Smooth muscle cell (in vitro differentiated cells): ENCODE measurements around the gene PPM1B. TPM values are rescaled to one million over a fixed set of nuclear protein-coding genes. Genes with fewer than 3 reads are reported as not detected.

ENCODE experiments used
- DNase-seq: peaks from one replicate; lab custom pipeline; 2025; ENCODE audit not compliant: unreplicated experiment; lab: John Stamatoyannopoulos, UW
- H2AFZ ChIP-seq: fragments of 200-600 bp; sonication (generic); 2 replicates; pipeline ENCODE4 v1.6.0; 2016; ENCODE audit warnings: antibody characterized with exemption, low read depth, mild to moderate bottlenecking
- H3F3A ChIP-seq: fragments of 200-600 bp; sonication (generic); 2 replicates; pipeline ENCODE4 v1.6.0; 2017; ENCODE audit warnings: antibody characterized with exemption, low read depth
- H3K27ac ChIP-seq: fragments of 200-600 bp; sonication (generic); 2 replicates; pipeline ENCODE4 v1.5.1; 2016; ENCODE audit warnings: low read depth, mild to moderate bottlenecking
- H3K27me3 ChIP-seq: fragments of 200-600 bp; sonication (generic); 2 replicates; pipeline ENCODE4 v1.6.1; 2016; ENCODE audit warnings: low read depth, mild to moderate bottlenecking
- H3K36me3 ChIP-seq: fragments of 200-600 bp; sonication (generic); 2 replicates; pipeline ENCODE4 v1.5.1; 2016; ENCODE audit warnings: low read depth
- H3K4me1 ChIP-seq: fragments of 200-600 bp; sonication (generic); 2 replicates; pipeline ENCODE4 v1.5.1; 2016; ENCODE audit warnings: low read depth
- H3K4me2 ChIP-seq: fragments of 200-600 bp; sonication (generic); 2 replicates; pipeline ENCODE4 v1.6.0; 2016; ENCODE audit warnings: mild to moderate bottlenecking
- H3K4me3 ChIP-seq: fragments of 200-600 bp; sonication (generic); 2 replicates; pipeline ENCODE4 v1.5.1; 2016; ENCODE audit warnings: mild to moderate bottlenecking
- H3K79me2 ChIP-seq: fragments of 200-600 bp; sonication (generic); 2 replicates; pipeline ENCODE4 v1.6.0; 2016; ENCODE audit warnings: low read depth, mild to moderate bottlenecking
- H3K9ac ChIP-seq: fragments of 200-600 bp; sonication (generic); 2 replicates; pipeline ENCODE4 v1.6.0; 2016; ENCODE audit warnings: low read depth
- H3K9me3 ChIP-seq: fragments of 200-600 bp; sonication (generic); replicated peaks from 2 replicates; pipeline ENCODE4 v1.5.1; 2016; ENCODE audit warnings: low read depth
- H4K20me1 ChIP-seq: fragments of 200-600 bp; sonication (generic); 2 replicates; pipeline ENCODE4 v1.6.0; 2016; ENCODE audit warnings: low read depth
- WGBS: methylation state at CpG from one replicate; pipeline ENCODE4 v1.1.7; 2016; ENCODE audit warnings: low lambda C conversion rate; 5-methylcytosine and 5-hydroxymethylcytosine counted together
- polyA plus RNA-seq: library from polyadenylated mRNA; unstranded; fragments of >200 nt; fragmentation: Nextera tagmentation; extraction: Ambion mirVana; gene quantifications from 2 replicates; pipeline ENCODE4 v1.2.1, GENCODE V29; 2016
- total RNA-seq: library from RNA; depleted of rRNA; stranded (reverse); fragments of >200 nt; gene quantifications from 2 replicates; pipeline ENCODE4 v1.2.3, GENCODE V29; 2014
- TF ChIP-seq, protein P1 (sequence below): fragments of 200-600 bp; sonication (generic); IDR thresholded peaks from 2 replicates; pipeline ENCODE4 v1.5.1; 2017; ENCODE audit warnings: borderline replicate concordance, mild to moderate bottlenecking, antibody characterized with exemption; ENCODE audit not compliant: insufficient read depth, poor library complexity, severe bottlenecking

The PPM1B gene
- total and polyA plus RNA-seq, 2 experiments from 2014 or later = 20.8 to 27.0 TPM

DNA sequence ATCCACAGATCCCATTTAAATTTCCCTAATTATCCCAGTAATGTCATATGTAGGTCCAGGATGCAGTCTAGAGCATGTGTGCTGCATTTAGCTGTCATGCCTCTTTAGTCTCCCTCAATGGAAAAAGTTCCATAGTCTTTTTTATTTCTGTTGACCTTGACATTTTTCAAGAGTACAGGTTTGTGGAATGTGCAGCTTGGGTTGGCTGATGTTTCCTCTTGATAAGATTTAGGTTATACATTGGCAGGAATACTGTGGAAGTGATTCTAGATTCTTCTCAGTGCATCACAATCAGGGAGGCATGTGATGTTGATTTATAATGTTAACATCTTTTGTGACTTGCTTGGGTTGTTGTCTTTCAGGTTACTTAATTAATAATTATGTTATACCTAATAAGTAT lies 42.5 kb downstream of the PPM1B start:
- TF ChIP-seq, protein P1, sequence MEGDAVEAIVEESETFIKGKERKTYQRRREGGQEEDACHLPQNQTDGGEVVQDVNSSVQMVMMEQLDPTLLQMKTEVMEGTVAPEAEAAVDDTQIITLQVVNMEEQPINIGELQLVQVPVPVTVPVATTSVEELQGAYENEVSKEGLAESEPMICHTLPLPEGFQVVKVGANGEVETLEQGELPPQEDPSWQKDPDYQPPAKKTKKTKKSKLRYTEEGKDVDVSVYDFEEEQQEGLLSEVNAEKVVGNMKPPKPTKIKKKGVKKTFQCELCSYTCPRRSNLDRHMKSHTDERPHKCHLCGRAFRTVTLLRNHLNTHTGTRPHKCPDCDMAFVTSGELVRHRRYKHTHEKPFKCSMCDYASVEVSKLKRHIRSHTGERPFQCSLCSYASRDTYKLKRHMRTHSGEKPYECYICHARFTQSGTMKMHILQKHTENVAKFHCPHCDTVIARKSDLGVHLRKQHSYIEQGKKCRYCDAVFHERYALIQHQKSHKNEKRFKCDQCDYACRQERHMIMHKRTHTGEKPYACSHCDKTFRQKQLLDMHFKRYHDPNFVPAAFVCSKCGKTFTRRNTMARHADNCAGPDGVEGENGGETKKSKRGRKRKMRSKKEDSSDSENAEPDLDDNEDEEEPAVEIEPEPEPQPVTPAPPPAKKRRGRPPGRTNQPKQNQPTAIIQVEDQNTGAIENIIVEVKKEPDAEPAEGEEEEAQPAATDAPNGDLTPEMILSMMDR = no peak
- no peak overlapping the region for H3K9ac ChIP-seq
- H3K27me3 ChIP-seq = no peaks in the 10 kb centered on the region
- peaks cover 8% of the 10 kb centered on the region for H3K79me2 ChIP-seq
- no peaks in the 10 kb centered on the region for H3K4me1 ChIP-seq
- H2AFZ ChIP-seq = no peak overlapping the region
- no peak overlapping the region for H3K27ac ChIP-seq
- no peak overlapping the region for H3K4me2 ChIP-seq
- H3K4me3 ChIP-seq = no peak overlapping the region
- peaks cover 11% of the 10 kb centered on the region for H4K20me1 ChIP-seq
- no peak for DNase-seq
- no peaks in the 10 kb centered on the region for H3F3A ChIP-seq
- peaks cover 6% of the 10 kb centered on the region for H3K36me3 ChIP-seq
- H3K9me3 ChIP-seq = no peaks in the 10 kb centered on the region

DNA sequence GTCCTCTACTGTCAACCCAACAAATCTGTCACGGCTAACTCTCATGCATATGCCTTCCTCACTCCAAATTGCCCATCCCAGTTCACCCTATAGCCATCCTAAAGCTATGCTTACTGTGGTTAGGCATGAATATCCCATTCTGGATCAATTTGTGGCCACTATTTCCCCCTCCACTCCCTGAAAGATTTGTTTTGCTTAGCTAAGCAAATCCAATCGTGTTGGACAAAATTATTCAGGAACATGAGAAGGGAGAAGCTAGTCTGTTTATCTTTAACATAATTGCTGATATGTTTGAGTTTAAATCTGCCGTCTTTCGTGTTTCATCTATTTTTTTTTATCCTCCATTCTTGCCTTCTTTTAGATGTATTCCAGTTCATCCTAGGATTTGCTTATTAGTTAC lies 43.6 kb downstream of the PPM1B start:
- Histone ChIP-seq H3K9ac (no peak overlapping the region), H3K27me3 (no peaks in the 10 kb centered on the region), H3K27ac (no peak overlapping the region), H3K4me1 (no peaks in the 10 kb centered on the region), H3K4me2 (no peak overlapping the region), H3F3A (no peaks in the 10 kb centered on the region), H3K4me3 (no peak overlapping the region), H3K79me2 (no peaks in the 10 kb centered on the region), H2AFZ (no peak overlapping the region), H3K36me3 (peaks cover 6% of the 10 kb centered on the region), H4K20me1 (peaks cover 9% of the 10 kb centered on the region), H3K9me3 (no peaks in the 10 kb centered on the region)
- 93% methylated on average over 4 of the region's 4 CpGs for WGBS
- TF ChIP-seq, protein P1 = no peak
- no peak for DNase-seq

DNA sequence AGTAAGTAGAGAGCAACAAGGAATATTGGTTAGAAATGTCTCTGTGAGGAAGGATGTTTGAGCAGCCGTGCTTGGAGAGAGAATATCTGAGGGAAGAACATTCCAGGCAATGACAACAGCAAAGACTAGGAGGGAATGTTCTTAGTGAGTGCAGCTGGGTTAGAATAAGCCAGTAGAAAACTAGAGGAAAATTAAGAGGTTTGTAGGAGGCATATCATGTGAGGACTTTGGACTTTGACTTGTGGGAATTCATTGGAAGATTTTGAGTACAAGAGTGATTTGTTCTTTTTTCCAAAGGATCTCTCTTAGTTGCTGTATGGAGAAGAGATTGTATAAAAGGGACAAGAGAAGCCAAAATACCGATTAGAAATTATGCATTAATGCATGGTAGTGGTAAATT lies 47.2 kb downstream of the PPM1B start:
- H3K27me3 ChIP-seq = no peaks in the 10 kb centered on the region
- DNase-seq = no peak
- no peak overlapping the region for H3K9ac ChIP-seq
- no peaks in the 10 kb centered on the region for H3K4me1 ChIP-seq
- no peak overlapping the region for H3K4me3 ChIP-seq
- no peaks in the 10 kb centered on the region for H3K79me2 ChIP-seq
- H3K4me2 ChIP-seq = no peak overlapping the region
- TF ChIP-seq, protein P1 = no peak
- H2AFZ ChIP-seq = no peak overlapping the region
- no peak overlapping the region for H3K27ac ChIP-seq
- no peaks in the 10 kb centered on the region for H4K20me1 ChIP-seq
- H3F3A ChIP-seq = no peaks in the 10 kb centered on the region
- H3K36me3 ChIP-seq = peaks cover 5% of the 10 kb centered on the region
- WGBS = 95% methylated on average over 2 of the region's 2 CpGs
- no peaks in the 10 kb centered on the region for H3K9me3 ChIP-seq

DNA sequence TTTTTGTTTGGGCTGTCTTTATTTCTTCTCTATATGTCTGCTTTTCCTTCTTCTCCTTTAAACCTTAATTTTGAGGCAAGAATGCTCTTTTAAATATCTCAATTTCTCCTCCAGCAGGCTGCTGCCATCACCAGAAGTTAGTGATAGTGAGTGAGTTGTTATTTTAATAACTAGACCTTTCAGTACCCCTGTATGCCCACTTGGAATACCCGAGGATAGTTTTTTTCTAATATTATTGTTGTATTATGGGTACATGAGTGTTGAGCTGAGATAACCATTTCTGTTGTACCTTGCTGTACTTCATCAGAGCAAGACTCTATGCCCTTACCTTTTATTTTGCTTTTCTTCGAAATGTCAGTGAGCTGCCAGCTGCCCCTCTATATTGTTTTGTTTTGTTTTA lies 50.1 kb downstream of the PPM1B start:
- no peak overlapping the region for H3K4me3 ChIP-seq
- no peak overlapping the region for H3K4me2 ChIP-seq
- no peak for DNase-seq
- no peak overlapping the region for H2AFZ ChIP-seq
- no peaks in the 10 kb centered on the region for H3K79me2 ChIP-seq
- WGBS = 93% methylated on average over 2 of the region's 2 CpGs
- H3K9me3 ChIP-seq = no peaks in the 10 kb centered on the region
- H3K9ac ChIP-seq = no peak overlapping the region
- H4K20me1 ChIP-seq = no peaks in the 10 kb centered on the region
- H3F3A ChIP-seq = no peaks in the 10 kb centered on the region
- no peak overlapping the region for H3K27ac ChIP-seq
- TF ChIP-seq, protein P1 = no peak
- H3K4me1 ChIP-seq = no peaks in the 10 kb centered on the region
- peaks cover 5% of the 10 kb centered on the region for H3K36me3 ChIP-seq
- H3K27me3 ChIP-seq = no peaks in the 10 kb centered on the region
